NOMO-1 (cell line): ENCODE results near the gene NXPH3.
A peak's percentile ranks its signal among the peaks of the same experiment; 100 is the strongest.
"Not testable (repeated sequence)": the region's sequence is repeated elsewhere in the genome, so short reads cannot be mapped to it uniquely, and the experiment has no call there.

Experiments used
- DNase-seq, 2 experiments: peaks; one replicate each; lab custom pipeline; 2025; ENCODE audit not compliant: unreplicated experiment in 2 of 2; lab: John Stamatoyannopoulos, UW

NXPH3 gene

DNA sequence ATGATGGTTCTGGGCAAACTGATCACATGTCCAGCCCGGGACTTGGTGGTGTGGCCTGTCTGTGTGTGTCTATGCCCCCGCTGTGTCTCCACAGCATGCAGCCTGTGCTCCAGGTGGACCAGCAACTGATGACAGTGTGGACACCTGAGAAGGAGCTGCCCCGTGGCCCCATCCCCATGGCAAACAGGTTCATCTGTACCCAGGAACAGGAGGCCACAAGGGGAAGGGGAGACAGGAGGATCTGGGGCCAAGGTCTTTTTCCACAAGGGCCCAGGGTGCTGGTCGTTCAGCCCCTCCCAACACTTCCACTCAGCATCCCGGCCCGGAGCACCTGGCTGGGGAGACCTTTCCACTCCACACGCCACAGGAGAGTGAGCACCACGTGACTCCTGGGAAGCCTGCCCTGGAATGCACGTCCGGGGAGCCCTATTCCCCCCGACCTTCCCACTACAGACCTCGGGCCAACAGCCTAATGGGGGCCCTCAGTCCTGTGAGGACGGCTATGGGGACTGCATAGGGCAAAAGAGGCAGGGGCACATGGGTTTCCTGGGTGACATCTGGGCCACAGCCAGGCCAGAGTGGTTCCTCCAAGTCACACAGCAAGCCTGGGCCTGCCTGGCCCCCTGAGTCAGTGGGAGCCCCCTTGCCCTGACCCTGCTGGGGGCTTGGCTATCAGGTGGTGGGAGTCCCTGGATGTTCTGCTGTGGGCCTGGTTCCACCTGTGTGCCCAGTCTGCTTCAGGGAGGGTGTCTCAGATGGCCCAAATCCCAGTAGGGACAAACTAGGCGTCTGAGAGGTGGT is 20.8 kb upstream of the NXPH3 start:
- DNase-seq = no peak

DNA sequence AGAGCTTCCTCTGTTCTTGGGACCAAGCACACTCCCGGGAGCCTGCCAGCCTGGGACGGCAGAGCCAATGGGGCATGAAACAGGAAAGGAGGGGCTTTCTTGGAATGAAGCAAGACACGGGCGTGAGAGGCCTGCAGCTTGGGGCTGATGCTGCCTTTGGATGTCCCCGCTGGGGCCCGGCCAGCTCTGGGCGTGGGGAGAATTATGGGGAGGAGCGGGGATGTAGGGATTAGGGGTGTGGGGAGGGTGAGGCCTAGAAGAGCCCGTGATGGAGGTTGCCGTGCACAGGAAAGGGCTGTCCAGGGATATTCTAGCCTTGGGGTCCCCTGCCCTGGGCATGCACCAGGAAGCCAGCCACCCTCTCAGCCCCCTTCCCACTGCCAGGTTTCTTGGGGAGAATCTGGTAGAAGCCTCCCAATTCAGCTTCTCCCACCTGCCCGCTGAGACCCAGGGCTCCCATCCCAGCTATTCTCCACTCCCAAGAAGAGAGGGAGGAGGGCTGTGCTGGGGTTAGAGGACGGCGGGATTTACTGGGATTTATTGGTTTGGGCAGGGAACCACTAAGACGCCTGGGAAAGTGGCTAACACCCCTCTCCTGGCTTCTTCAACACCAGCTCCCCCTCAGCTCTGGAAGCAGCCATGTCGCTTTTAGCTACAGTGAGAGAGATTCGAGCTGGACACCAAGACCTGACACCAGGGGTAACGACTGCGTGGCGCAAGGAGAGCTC is 20.0 kb upstream of the NXPH3 start:
- DNase-seq = no peak

DNA sequence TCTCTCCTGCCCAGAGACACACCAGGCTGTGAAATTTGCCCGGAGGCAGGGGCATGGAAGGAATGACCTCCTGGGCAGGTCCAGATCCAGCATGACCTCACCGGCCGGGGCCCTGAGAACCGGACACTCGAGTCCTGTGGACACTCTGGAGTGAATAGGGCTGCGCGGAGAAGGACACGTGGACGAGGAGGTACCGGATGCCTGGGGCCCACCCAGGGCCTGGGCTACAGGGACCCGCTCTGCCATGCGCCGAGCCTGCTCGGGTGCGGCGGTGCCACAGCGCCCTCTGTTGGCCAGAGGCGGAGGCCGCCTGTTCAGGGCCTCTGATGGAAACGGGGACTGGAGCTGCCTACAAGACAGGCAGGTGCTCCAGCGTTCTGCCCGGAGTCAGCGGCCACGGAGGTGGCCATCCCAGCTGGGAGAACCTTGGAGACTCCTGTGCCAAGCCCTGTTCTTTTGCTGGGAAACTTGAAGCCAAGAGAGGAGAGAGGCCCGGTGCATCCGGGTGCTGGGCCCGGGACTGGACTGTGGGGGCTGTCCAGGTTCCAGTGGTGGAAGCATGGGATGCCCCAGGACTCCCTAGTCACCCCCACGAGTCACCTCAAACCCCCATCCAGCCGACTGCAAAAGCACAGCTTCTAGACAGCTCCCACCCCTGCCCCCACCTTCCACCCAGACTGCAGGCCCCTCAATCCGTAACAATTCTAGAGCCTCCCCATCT is 19.3 kb upstream of the NXPH3 start:
- DNase-seq = peak; percentile 61 to 66

DNA sequence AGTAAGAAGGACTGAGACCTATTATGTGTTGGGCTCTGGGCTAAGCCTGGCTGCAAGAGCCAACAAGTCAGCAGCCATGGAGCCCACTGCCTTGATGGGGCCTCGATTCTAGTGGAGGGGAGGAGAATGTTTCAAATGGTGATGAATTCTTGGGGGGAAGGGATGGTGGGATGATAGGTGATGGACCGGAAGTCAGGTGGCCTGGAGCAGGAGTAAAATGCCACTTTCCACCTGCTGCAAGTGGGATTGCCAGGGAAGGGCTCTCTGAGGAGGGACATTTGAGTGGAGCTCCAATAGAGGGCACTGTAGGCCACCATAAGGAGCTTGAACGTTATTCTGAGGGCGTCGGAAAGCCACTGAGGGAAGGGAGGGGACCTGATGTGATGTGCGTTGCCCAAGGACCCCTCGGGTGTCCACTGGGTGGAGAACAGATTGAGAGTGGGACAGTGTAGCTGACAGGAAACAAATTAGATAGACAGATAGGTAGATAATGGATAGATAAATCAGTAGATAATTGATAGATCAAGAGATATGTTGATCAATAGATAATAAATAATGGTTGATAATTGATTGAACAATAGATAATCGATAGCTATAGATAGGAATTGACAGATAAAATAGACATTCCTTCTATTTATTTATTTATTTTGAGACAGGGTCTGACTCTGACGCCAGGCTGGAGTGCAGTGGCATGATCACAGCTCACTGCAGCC is 18.2 kb upstream of the NXPH3 start:
- DNase-seq = peak; percentile 22 to 61

DNA sequence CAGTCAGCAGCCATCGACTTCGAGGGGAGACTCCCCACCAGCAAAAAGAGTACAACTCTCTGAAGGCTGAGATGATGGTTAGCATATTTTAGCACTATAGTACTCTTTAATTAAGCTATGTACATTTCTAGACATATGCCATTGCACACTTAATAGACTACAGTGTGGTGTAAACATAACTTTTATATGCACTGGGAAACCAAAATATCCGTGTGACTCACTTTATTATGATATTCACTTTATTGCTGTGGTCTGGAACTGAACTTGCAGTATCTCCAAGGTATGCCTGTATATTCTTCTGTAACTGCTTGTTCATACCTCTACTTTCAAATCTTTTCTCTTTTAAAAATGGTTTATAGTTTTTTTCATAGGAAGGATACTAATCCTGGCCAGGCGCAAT is 11.0 kb upstream of the NXPH3 start:
- no peak for DNase-seq

DNA sequence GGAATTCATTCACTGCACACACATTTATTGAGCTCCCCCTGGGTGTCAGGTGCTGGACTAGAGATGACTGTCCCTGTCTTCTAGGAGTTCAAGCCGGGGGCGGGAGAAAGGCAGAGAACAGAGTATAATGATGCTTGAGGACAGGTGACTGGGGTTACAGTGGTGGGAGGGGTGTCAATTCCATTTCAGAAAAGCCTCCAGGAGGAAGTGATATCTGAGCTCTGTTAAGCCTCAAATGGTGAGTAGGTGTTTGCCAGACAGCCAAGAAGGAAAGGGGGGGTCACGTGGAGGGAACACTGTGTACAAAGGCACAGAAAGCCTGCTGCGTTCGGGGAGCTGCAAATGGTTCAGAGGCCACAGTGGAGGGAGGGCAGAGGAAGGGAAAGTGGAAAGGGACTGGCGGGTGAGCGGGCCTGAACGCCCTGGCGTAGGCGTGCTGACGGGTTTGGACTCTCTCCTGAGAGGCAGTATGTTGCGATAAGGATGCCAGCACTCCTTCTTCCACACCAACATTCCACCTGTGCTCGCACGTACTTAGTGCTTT is 9.7 kb upstream of the NXPH3 start:
- DNase-seq = no peak

DNA sequence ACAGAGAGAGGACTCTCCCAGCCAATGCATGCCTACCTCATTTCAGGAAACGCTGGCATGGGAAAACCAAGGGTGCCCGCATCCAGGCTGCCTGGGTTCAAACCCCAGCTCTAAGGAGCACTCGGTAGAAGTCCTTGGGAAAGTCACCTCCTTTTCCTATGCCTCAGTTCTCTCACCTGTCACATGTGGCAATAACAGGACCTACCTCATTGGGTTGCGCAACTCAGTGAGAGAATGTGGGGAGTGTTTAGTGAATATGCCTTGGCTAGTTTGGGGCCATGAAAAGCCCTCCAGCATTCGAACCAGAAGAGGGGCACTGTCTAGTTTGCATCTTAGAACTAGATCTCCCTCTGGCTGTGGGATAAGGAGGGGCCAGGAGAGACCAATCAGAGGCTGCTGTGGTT is 9.0 kb upstream of the NXPH3 start:
- no peak for DNase-seq

DNA sequence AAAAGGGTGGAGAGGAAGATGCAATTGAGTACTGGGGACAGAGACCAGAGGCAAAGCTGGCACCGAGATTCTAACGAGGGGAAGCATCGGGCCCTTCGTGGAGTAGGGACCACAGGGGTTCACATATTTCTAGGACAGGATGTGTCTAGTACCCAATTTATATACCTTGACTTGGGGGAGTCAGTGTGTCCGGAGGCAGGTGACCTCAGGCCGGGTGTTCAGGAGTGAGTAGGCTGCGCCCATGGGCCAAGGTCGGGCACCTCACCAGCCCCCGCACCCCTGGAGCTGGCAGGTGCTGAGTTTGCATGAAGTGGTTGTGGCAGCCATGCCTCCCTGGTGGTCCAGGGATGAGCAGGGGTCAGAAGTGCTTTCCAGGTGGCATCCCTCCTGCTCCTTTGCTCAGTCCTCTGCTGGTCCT is 8.6 kb upstream of the NXPH3 start:
- no peak for DNase-seq

DNA sequence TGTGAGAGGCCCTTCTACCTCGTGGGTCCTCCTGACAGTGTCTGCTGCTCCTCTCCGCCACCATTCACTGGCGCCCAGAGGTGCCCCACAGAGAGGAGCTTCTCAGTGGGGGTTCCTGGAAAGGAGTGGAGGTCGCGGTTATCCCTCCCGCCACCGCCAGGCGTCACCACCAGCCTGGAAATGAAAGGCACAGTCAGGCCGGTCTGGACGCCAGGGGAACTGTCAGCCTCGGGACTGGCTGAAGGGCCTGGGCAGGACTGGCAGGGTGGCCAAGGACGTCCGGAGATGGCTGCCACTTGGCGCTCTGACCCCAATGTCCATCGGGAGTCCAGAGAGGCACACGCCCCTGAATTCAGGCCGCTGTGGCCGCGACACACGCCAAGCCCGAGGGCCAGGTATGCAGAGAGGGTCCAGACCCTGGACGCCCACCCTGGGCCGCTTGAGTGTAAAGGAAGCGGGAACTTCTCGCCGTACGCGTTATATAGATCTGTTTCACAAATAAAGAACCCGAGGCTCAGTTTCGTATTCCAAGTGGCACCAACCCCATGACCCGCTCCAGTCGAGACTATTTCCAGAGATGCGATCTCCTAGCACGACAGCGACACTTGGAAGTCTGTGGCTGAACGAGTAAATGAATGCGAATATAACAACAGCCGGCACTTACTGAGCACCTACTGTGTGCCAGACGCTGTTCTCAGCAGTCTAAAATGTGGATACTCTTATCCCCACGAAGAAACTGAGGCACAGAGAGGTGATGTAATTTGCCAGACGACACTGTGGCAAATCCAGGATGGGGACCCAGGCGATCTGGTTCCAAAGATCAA is 7.6 kb upstream of the NXPH3 start:
- DNase-seq = peak; percentile 65 to 73

DNA sequence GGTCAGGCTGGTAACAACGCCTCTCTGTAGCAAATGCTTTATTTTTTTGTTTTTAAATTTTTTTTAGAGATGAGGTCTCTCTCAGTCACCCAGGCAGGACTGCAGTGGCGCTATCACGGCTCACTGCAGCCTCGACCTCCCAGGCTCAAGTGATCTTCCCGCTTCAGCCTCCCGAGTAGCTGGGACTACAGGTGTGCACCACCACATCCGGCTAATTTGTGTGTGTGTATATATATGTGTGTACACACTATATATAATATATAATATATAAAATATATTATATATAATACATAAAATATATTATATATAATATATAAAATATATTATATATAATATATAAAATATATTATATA is 7.0 kb upstream of the NXPH3 start:
- DNase-seq = not testable (repeated sequence)

DNA sequence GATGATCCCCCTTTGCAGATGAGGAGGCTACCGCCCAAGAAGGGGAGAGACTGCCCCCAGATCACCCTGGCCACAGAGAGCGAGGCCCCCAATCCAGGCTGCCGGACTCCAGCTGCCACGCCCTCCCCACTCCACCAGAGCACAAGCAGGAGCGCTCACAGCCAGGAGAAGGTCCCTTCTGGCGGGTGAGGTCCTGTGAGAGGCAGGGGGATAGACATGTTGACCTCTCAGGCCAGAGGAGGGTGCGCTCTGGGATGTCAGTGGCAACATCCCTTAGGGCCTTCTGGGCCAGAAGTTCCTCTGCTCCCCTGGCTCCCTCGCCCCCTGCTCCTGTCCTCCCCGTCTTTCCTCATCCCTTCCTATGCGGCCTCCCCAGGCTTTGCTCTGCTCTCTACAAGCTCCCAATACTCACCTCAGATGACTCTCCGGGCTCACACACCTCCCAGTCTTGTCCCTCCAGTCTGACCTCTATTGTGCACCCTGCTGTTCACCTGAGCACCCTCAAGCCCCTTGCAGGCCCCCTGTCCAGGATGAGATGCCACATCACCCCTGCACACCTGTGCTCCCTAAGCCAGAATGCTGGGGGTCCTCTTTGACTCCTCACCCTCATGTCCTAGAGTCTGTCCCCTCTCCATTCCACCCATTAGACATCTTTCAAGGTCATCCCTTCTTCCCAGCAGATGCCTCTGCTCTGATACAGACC is 5.0 kb upstream of the NXPH3 start:
- DNase-seq = no peak

DNA sequence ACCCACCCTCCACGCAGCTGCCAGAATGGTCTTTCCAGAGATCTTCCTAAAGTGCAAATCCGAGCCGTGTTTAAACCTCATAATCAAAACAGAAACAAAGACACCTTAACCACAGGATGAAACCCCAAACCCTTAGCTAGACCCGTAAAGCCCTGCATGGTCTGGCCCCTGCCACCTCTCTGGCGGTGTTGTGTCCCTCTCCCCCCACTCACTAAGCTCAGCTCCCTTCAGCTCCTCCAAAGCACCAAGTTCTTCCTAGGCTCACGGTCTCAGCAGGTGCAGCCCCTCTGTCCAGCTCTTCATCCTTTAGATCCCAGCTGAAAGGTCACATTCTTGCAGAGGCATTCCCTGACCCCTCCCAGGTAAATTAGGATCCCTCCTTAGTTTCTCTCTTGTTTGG is 4.4 kb upstream of the NXPH3 start:
- DNase-seq = no peak

DNA sequence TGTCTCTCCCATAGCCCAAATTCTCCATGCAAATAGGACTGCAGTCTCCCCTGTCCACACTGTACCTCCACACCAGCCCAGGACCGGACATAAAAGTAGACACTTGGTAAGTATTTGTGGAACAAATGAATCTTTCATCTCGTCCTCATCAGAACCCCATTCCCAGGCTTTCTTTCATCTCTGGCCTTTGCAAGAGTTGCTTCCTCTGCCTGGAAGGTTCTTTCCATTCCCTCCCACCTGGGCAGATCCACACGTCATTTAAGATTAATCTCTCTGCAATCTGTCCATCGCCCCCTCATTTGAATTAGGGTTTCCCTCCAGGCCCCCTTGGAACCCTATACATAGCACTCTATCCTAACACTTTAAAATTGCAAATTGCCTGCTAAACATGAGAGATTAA is 3.9 kb upstream of the NXPH3 start:
- DNase-seq = no peak

DNA sequence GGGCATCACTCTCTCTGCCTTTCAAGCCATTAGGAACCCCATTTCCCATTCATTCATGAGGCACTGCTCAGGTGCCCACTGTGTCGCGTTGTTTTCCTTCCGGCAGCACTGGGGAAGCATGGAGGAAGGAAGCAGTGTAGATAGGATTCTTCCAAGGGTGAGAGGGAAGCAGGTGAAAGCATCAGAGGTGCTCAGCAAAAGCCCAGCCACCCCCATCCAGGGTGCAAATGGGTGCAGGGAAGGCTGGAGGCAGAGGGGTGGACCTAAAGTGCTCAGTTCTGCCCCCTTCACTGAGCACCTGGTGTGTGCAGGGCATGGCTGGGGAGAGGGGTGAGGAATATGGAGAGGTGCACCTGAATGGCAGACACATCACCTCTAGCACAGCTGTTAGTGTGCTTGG is 3.4 kb upstream of the NXPH3 start:
- DNase-seq = no peak

DNA sequence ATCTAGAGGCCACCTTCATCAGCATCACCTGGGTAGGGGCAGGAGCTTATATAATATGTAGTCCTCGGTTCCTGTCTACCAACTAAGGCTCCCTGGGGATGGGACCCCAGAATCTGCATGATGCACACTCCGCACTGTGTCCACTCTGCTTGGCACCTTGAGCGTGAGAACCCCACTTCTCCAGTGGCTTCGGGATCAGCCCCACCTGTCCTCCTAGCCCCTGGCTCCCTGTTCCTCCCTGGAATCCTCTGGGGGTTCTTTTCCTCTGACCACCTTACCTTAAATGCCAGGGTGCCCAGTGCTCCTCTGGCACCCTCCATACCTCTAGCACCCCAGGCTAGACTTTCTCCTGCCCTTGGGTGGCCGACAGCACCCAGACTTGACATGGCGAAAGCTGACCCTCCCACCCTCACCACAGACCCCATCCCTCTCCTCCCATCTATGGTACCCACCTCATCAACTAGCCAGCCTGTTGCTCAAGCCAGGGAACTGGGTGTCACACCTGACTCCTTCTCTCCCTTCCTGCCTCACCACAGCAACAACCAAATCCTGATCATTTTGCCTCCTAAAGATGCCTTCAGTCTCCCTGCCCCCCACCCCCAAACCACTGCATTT is 2.8 kb upstream of the NXPH3 start:
- no peak for DNase-seq

DNA sequence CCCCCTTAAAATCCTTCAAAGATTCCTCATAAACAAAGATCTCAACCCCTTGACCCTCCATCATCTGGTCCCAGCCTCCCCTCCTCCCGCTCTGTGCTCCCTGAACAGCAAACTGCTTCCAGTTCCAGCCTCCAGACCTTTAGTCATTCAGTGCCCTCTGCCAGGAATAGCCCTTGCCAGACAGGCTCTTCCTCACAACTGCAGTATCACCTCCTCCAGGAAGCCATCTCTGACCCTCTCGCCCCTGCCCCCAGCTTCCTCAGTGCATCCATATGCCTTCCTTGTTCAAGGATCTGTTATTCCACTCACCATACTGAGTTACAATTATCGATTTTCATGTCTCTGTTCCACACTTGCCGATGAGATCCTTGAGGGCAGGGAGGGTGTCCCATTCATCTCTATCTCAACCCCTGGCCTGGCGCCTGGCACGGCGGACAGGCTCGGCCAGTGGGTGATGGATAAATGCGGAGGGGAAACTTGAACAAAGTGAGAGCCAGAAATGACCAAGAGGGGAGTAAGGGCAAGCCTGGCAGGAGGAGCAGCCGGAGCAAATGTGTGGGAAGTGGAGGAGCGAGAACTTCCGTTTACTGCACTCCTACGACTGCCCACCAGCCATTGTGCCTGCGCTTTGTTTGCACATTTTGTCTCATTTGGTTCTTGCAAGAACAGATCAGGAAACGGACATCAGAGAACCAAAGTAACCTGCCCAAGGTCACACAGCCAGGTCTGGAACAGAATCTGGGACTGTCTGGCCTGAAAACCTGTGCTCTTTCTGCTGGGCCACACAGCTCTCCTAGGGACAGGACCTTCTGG is 2.0 kb upstream of the NXPH3 start:
- DNase-seq = no peak

DNA sequence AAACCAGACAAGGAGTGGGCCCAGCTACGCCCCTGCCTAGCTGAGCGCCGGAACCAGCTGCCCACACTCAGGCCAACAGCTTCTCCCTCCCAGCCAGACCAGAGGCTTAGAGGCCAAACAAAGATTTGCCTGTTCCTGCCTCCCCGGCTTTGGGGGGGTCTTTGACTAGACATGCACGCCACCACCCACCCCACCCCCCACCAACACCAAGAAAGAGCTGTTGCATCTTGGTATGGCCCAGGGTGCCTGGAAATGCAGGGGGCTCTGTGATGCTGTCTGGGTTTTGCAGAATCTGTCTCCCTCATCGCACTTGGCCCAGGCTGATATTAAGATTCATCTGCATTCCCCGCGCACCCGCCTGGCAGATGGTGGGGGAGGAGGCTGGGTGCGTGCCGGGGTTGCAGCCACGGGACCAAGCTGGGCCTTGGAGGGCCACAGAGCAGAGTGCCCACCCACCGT is 1.3 kb upstream of the NXPH3 start:
- no peak for DNase-seq
